ENCODE measurements around the gene NAALADL1.

GRCh38 chr11:65077451-65077850, 19.1 kb upstream of the NAALADL1 start:
- TF ChIP-seq CTCF (IDR thresholded peaks at IDR 0.05) (no peak), POLR2A (IDR thresholded peaks at IDR 0.05) (no peak)
